ENCODE results near the gene RARB.

The RARB gene

DNA sequence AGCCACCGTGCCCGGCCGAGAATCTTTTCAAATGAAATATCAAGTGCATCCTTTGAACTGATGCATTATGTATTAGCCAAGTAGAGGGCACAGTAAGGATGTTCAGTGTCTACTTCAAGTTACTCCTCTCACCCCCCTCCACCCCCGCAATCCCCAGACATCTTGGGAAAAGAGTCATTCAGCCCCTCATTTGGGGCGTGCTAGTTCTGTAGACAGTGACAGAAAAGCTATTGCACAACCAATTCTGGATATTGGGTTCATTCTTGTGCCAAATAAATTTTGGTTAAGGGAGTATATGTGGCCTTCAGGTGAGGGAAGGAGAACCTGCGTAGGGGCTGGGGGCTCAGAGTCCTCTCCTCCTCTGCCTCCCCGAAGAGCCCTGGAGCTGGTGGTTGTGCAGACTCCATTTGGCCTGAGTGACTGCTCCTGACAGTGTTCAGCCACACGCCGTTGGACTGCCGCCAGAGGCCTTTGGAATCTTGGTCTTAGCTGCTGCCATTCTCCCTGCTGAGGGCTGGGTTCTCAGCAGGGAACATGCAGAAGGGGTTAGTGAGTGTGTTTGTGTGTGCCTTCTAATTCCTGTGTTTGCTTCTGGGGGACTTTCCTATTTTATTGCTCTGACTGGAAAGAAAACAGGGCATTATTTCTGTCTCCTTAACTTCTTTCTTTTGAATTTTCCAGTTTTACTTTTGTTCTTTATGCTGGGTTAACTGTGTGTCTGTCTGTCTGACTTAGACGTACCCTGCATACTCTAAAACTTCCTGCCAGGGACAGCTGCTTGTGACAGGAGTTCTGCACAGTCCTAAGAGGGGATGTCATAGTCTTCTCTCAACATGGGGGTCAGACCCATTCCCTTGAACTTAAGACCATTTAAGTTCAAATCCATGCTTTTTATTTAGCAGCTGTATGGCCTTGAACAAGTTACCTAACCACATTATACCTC, 21.0 kb downstream of the RARB start:
- DNase-seq = no peak

DNA sequence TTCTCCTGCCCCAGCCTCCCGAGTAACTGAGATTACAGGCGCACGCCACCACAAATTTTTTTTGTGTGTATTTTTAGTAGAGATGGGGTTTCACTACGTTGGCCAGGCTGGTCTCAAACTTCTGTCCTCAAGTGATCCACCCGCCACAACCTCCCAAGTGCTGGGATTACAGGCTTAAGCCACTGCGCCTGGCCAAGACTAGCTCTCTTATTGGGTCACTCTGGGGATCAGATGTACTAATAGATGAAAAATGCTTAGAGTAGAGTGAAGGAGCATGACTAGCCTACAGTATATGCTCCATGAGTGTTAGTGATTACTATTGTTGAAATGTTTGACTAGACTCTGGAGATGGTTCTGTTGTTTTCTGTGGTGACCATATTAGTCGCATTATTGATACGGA, 21.8 kb downstream of the RARB start:
- no peak for DNase-seq

DNA sequence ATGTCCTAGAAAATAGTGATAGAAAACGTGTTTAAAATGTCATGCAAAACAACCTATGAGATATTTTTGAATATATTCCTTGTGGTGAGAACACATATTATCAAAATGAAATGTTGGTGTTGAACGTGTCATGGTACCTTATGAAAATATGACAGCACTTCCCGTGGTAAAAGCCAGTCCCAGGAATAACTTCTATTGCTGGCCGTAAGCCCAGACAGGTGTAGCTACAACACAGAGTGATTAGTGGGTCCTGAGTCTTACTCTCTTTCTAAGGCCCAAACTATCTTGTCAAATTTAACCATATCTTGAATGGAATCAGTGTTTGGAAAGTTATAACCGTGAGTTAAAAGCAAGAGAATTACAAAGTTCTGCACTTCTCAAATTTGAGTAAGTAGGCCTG, 24.1 kb downstream of the RARB start:
- no peak for DNase-seq

DNA sequence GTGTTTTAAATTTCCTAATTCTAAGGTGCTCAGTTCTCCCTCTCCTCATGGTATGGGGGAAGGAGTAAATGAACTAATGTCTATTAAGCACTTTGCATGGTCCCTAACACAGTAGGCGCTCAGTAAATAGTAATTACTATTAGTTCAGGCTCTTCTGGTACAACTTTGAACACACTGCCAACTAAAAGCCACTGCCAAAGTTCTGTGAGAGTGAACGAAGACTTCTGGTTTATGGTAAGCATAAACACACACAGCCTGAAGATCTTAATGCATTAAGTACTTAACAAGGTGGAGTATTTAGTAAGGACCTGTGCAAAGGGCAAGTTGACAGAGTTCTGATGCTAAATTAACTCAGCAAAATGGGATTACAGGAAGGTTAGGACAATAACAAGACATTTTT, 24.7 kb downstream of the RARB start:
- no peak for DNase-seq

DNA sequence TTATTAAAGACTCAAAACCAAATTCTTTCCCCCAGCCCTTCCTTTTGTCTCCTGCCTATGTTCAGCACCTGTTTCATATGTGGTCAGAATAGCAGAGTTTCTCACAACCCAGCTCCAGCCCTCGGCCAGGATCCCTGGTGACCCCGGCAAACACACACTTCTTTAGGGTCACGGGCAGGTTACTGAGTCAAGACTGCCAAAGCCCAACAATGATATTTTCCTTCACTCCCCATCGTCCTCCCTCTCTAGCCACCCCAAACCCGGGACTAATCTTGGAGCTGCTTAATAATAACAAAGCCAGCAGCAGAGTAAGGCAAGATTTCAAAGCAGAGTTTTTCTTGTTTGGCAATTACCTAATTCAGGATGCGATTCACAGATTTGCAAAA, 25.5 kb downstream of the RARB start:
- DNase-seq = no peak

DNA sequence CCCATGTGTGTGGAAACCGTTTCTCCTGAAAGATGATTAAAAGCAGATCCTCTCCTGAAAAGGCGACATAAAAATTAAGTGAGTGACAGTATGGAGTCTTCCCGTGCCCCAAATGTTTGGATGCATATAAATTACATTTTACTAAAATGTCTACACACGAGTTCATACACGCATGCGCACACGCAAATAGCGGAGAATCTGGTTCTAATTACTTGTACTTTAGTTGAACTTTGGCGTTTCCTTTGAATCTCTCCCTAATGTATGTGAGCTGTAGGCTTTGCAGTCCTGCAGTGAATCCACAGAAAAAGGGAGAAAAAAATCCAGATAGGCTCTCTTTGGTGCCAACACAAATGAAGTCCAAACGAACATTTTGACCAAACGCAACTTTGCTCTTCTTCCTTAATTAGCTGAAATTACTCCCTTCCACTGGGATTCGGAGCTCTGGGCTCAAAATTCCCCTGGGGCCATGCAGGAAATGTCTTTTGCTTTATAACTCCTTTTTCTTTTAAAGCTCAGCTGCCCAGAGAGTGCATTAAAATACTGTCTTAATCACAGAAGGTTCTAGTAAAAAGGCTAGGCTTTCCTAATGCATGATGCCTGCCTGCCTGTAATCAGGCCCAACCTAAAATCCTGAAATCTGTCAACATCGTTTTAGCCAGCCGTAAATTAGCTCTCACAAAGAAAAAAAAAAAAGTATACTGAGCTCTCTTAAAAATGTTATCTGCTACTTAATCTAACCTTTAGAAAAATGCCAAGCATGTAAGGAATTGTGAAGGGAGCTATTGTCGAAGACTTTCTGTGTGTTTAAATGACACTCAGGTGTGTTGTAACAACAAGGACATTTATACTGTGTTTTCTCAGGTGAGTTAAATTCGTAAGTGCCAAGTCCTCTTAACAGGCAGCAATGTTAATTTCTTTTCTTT, 26.2 kb downstream of the RARB start:
- DNase-seq = no peak

DNA sequence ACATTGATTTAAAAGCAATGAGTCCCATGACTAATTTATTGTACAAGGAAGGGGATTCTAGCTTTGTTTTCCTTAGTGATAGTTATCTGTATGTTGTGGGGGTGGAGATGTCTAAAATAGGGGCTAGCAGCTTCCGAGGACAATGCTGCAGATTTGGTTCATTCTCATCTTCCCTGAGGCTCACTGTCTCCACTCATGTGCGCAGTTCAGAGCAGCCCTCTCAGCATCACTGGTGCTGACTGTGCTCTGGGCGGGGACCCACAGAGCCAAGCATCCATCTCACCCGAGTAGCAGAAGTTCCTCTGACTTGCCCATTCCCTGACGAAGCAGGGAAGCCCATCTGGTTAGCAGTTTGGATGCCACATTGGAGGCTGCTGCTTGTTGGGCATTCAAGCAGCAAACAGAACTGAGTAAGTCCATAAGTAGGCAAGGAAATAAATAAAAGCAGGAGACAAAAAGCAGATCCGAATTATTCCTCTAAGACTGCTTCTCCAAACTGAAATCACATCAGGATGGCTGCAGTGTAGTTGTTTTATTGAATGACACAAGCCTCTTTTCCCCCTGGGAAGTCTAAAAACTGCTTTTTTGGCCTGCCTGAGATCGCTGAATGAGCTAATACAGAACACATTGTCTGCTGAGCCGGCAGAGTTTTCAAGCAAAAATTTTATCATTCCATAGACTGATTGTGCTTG, 27.5 kb downstream of the RARB start:
- no peak for DNase-seq

DNA sequence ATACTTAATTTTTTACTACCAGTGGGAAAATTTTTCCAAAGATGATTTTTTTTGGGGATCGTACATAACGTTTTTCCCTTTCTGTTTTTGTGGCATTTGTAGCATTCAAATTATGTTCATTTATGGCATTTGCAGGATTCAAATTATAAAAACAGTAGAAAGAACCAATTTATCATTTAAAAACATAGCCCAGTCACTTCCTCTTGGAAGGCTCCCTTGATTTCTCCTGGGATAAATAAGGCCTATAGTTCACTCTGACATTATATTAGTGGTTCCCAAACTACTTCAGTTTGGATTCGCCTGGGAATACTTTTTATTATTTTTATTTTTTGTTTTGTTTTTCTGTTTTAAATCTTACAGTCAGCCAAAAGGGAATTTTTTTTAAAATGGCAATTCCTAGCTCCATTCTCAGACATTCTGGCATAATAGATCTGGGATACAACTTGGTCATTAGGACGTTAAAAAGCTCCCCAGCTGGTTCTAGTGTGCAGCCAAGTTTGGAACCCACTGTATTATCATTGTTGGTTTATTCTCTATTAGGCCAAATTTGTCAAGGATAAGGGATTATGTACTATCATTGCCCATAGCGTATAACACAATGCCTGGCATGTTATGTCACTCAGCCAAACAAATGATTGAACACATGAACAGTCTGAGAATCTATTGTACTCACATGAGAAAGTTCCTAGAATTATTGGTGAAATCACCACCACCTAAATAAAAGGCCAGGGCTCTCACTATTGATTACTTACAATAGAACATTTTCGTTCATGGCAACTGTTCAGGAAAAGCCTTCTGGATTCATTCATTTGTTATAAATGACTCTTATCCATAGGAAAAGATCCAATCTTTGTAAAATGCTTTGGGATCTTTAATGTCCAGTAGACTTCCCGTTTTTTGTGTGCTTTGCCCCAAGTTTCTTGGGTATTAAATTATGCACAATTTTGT, 28.9 kb downstream of the RARB start:
- no peak for DNase-seq

DNA sequence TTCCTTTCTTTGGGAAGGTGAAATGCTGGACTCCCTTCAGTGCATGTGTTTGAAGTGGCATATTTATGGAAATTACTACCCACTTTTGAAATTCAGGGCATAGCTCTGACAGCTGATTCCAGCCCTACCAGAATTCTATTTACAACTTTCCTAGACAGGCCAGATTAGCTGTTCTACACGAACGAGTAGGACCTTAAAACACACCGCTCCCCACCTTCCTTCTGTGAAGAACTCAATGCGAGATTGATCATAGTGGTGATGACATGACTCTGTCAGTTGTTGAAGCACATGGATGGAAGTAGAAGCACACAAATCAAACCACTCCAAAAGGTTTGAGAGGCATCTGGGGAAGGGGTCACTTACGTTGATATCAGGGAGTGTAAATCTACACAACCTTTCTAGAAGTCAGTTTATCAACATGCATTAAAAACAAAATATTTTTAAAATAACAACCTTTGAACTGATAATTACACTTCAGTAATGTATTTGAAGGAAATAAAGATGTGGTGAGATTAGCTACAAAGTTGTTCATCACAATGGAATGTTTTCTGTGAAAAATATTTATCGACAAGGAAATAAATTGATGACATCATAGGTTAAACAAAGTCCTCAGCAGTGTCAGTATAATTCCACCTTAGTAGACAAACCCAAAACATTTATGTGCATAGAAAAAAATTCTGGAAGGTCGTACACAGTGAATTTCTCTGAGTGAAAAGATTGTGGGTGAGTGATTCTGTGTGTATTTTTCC, 29.8 kb downstream of the RARB start:
- no peak for DNase-seq

DNA sequence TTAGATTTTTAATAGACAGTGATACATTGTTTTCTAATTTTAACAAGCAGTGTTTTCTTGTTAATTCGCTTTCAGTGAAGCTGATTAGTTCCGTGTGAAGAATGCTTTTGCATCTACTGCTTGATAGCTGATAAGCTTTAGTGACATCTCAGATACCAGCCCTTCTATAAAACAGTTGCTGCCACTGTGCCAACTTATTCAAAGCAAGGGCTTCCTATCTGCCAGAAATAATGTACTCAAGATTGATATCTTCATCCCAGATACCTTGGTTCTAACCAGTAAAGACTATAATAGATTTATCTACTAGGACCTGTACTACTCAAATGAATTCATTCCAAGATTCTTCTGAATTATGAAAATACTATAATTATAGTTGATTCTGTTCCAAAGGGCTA, 30.4 kb downstream of the RARB start:
- DNase-seq = no peak

DNA sequence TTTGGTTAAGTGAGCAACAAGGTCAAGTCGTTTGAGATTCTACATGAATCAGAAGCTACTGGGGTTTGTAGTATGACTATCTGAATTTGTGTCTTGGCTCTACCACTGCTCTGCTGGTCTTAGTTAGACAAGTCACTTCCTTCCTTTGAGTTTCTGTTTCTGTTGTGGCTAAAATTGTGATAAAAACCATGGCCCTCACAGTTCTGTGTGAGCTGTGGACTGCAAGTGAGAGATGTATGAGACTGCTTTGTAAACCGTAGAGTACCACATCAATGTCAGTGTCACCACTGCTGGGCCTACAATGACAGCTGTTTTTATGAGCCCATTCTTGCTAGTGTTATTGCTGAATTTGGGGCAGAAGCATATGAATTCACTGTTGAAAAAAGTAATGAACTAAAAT, 32.7 kb downstream of the RARB start:
- DNase-seq = no peak

DNA sequence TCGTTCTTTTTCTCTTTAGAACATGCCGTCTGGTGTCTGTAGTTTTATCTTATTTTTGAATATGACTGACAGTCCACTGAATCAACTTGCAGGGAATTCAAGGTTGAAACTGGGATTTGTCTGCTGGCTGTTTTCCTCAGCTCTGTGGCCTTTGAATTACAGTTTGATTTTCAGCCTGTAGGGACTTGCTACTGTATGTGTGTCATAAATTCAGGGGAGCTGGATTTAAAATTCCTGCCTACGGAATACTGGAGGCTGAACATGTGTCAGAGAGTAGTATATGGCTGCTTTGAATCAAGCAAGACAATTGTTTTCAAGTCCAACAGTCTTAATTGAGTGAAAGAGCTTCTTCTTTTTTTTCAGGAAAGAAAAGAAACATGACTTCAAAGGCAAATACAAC, 33.9 kb downstream of the RARB start:
- DNase-seq = no peak

DNA sequence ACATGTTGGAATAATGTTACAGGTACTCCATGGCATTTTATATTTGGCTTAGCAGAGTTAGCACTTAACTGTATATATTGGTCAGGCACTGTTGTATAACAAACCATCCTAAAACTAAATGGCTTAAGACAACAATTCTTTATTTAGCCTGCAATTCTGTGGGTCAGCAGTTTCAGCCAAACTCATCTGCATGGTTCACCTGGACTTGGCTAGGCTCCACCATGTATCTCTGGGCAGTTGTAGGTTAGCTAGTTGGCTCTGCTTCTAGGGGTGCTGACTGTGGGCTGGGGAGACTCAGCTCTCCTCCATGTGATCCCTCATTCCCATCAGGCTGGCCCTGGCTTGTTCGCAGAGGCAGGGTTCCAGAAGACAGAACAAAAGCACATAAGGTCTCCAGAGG, 34.4 kb downstream of the RARB start:
- no peak for DNase-seq

DNA sequence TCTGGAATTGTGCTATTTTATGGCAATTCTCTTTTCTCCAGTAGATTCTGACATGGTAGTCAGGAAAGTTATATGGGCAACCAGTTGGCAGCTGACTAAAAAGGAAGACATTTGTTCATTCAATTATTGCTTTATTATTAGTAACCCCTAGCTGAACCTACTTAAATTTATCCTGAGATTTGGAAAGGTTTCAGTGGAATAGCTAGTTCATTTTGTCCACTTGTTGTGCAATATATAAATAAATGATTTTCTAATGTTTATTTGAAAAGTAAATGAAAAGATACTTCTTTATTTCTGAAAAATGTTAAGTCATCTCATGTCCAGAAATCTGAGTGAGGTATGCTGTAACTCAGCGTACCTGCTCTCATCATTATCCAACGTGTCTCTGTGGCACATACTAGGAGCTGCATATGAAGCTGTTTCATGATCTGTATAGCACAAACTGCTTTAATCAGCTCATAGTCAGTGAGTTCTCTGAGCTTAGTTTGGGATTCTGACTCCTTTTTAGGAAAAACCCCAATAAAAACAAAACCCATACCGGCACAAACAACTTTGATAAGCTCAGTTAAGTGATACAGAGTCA, 35.9 kb downstream of the RARB start:
- DNase-seq = no peak

DNA sequence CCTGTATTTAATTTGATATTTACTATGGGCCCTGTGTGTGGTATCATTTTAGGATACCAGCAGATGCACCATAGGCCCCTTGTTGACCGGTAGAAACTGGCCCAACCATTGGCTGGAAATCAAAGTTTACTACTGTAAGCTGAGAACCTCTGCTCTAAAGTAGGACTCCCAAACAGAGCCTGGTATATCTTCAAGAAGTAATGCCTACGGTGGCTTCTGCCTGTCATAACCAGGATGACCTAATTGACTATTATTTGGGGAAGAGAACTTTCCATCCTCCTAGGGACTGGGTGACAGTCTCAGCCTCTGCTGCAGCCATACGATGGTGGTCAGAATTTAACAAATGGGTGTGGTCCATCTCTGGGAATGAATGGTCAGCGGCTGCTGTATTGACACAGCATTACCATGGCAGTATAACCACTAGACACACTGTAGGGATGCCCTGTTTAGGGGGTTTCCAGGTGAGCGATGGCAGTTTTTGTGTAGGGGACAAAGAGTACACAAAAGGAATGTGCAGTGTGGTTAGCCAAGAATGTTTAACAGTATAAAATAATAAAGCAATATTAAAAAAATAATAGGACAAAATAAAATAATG, 37.3 kb downstream of the RARB start:
- no peak for DNase-seq

DNA sequence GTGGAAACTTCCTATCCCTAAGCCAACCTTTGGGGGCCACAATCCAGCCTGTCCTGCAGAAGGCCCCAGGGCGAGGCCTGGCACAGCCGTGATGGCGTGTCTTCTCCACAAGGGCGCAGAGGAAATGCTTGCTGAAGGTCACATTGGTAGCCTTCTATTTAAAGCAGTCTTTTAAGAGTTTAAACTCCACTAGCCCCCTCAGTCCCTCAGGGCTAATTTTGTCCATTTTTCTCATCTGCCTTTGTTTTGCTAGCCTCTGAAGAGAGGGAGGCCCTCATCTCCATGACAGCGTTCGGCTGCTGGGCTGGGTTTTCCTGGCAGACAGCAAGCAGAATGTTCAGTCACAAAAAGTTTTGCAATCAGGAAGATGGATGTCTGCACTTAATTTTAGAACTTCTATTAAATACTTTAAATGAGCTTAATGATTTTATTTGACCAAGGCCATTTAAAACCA, 40.8 kb downstream of the RARB start:
- DNase-seq = no peak

DNA sequence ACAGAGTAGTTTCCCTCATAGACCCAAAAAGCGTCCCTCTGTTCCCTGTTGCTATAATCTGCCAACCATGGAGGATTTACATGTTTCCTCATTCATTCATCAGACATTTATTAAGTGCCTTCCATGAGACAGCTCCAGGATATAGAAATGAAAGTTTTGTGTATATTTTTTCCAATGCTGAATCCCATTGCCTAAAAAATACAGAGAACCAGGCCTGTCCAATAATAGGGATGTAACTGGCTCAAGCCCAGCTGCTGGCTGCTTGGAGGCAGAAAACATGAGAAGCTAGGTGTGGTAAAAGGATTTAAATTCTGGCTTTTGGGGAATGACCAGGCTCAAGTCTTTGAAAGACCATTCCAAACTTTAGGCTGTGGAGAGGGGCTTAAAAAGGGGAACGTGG, 41.5 kb downstream of the RARB start:
- no peak for DNase-seq

DNA sequence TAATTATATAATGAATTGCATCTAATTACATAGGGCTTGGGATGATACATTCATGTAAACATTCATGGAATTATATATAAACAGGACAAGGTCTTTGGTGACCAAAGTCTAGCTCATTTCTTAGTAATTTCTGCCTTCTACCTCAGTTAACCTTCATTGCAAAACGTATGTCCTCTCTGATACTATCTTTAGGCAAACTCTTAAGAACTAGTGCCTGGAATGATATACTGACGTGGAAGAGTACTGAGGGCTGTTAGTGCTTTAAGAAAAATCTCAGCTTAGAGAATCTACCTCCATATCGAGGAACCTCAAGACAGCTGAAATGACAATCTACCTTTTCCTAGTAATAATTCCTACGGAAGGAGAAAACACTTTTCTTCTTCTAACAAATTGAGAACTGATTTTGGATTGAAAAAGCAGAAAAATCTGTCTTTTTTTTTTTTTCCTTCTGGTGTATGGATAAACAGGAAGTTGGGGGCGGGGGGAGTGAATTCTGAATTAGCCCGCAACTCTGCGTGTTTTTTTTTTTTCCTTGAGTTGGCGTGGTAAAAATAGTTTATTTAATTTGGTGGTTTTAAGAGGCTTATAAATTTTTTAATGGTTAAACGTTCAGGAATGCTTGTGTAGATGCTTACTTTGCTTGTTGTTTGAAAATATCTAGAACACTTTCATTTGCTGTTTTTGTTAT, 43.2 kb downstream of the RARB start:
- no peak for DNase-seq

DNA sequence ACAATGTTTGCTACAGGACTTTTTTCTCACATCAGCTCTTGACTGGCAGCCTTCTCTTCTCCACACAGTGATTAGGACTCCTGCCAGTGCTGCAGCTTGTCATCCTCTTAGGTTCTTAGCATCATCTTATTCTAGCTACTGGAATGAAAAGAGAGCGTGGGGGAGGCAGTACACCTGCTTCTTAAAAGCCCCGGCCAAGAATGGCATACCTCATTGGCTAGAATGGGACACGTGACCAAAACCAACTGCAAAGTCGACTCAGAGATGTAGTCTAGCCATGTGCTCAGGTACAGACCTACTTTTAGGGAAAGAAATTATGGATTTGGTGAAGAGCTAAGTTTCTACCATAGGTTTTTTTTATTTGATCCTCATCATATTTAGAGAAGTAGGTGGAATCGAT, 44.1 kb downstream of the RARB start:
- DNase-seq = no peak

DNA sequence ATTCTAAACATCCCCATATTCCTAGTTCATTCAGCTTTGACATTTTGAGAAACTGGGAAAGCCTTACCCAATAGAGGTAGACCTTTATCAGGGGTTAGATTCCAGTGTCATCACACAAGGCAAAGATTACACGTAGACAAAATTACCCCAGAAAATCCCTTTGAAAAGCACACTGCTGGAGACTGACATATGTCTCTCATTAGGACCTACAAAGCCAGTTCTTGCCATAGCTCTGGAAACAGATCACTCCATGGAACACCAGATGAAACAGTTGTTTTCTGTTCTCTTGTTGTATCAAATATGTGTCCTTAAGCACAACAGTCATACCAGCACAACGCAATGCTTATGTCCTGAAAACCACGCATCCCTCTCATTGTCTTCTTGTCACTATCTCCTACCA, 44.7 kb downstream of the RARB start:
- no peak for DNase-seq

Data from DMS 273 treated with DMSO at 0.1 percent for 48 hours (cell line).